IMR-90 (cell line): ENCODE results near the gene C1QTNF5.

Experiments used
- CEBPB ChIP-seq: IDR thresholded peaks from 2 replicates; pipeline ENCODE4 v1.6.1; 2012; ENCODE audit warnings: low read depth, low read length, improper control_type of control experiment
- CHD1 ChIP-seq: IDR thresholded peaks from 2 replicates; pipeline ENCODE4 v1.6.1; 2012; ENCODE audit warnings: low read depth, low read length, improper control_type of control experiment
- CTCF ChIP-seq: conservative IDR thresholded peaks from 2 replicates; pipeline ENCODE4 v1.5.1; 2012; ENCODE audit warnings: mild to moderate bottlenecking, low read depth, low read length, improper control_type of control experiment
- FOS ChIP-seq: fragments of 150-350 bp; IDR thresholded peaks from 2 replicates; pipeline ENCODE4 v1.6.1; 2016; ENCODE audit warnings: low read depth, low read length
- MAFK ChIP-seq: IDR thresholded peaks from 2 replicates; pipeline ENCODE4 v1.6.1; 2012; ENCODE audit warnings: low read depth, low read length, improper control_type of control experiment
- MAZ ChIP-seq: IDR thresholded peaks from 2 replicates; pipeline ENCODE4 v1.6.1; 2012; ENCODE audit warnings: low read depth, mild to moderate bottlenecking, low read length, improper control_type of control experiment, moderate library complexity, borderline replicate concordance
- POLR2A ChIP-seq: IDR thresholded peaks from 2 replicates; pipeline ENCODE4 v1.6.1; 2012; ENCODE audit warnings: mild to moderate bottlenecking, low read depth, low read length
- RAD21 ChIP-seq: IDR thresholded peaks from 2 replicates; pipeline ENCODE4 v1.6.1; 2012; ENCODE audit warnings: low read length, improper control_type of control experiment
- RCOR1 ChIP-seq: IDR thresholded peaks from 2 replicates; pipeline ENCODE4 v1.6.1; 2012; ENCODE audit warnings: mild to moderate bottlenecking, low read length, improper control_type of control experiment; ENCODE audit not compliant: insufficient replicate concordance
- RFX5 ChIP-seq: IDR thresholded peaks from 2 replicates; pipeline ENCODE4 v1.8.0; 2012; ENCODE audit warnings: low read depth, mild to moderate bottlenecking, low read length, moderate library complexity

GRCh38 chr11:119299416-119299815, 41.3 kb downstream of the C1QTNF5 start:
- no peak for TF ChIP-seq POLR2A
- TF ChIP-seq CTCF: no peak
- TF ChIP-seq CEBPB: no peak
- TF ChIP-seq RAD21: no peak
- TF ChIP-seq RCOR1: no peak
- no peak for TF ChIP-seq MAFK
- no peak for TF ChIP-seq MAZ
- TF ChIP-seq CHD1: no peak
- TF ChIP-seq FOS: no peak
- no peak for TF ChIP-seq RFX5
